Naive B cell (primary cell): ENCODE measurements around the gene IMPA2. TPM values are rescaled to one million over a fixed set of nuclear protein-coding genes. Genes with fewer than 3 reads are reported as not detected.

Source experiments
- ATAC-seq, 2 donors: fragments of 150-1000 bp; cut with Tn5 transposase; 2 replicates each; pipeline ENCODE4 v1.10.0; 2021; ENCODE audit warnings: low read depth in 2 of 2, mild to moderate bottlenecking in 2 of 2, moderate library complexity in 2 of 2
- DNase-seq: peaks from one replicate; pipeline ENCODE4 v3.0.0; 2022
- H3K27ac Mint-ChIP-seq, 6 donors: one replicate each; pipeline ENCODE4 v1.8.0; 2020 to 2022; ENCODE audit warnings: mild to moderate bottlenecking in 6 of 6, mixed read lengths in 6 of 6, moderate library complexity in 5 of 6, inconsistent platforms in 2 of 6
- H3K27me3 Mint-ChIP-seq, 3 donors: one replicate each; pipeline ENCODE4 v1.8.0; 2021 to 2022; ENCODE audit warnings: mixed read lengths in 3 of 3, mild to moderate bottlenecking in 1 of 3
- H3K36me3 Mint-ChIP-seq, 2 donors: one replicate each; pipeline ENCODE4 v1.8.0; 2020 to 2022; ENCODE audit warnings: mixed read lengths in 2 of 2, inconsistent platforms in 1 of 2, mild to moderate bottlenecking in 1 of 2
- H3K4me1 Mint-ChIP-seq, 3 donors: one replicate each; pipeline ENCODE4 v1.8.0; 2020 to 2022; ENCODE audit warnings: mixed read lengths in 3 of 3, inconsistent platforms in 1 of 3, mild to moderate bottlenecking in 1 of 3, moderate library complexity in 1 of 3
- H3K4me3 Mint-ChIP-seq, 8 donors: one replicate each; pipeline ENCODE4 v1.8.0; 2020 to 2022; ENCODE audit warnings: mild to moderate bottlenecking in 8 of 8, mixed read lengths in 8 of 8, moderate library complexity in 8 of 8, inconsistent platforms in 2 of 8
- H3K9me3 Mint-ChIP-seq, 7 donors: one replicate each; pipeline ENCODE4 v1.8.0; 2020 to 2022; ENCODE audit warnings: mixed read lengths in 7 of 7, mild to moderate bottlenecking in 5 of 7, inconsistent platforms in 2 of 7, moderate library complexity in 1 of 7
- polyA plus RNA-seq, 6 donors: library from polyadenylated mRNA; unstranded; fragments of 300-500 nt; fragmentation: Illumina TruSeq; gene quantifications; one replicate each; pipeline ENCODE4 v1.2.3, GENCODE V29; 2021; ENCODE audit warnings: low read depth in 6 of 6

IMPA2 gene
- polyA plus RNA-seq, 6 donors from 2014 or later = 9.9 to 18.6 (median 13.0) TPM

GRCh38 chr18:12021596-12021995 lies 40.3 kb downstream of the IMPA2 start:
- Mint-ChIP-seq H3K36me3 (peaks cover 0 to 7% of the 10 kb centered on the region in 2 donors), H3K9me3 (peaks cover 0 to 2% (median 0%) of the 10 kb centered on the region in 7 donors), H3K27me3 (no peaks in the 10 kb centered on the region), H3K4me1 (peaks cover 5 to 8% (median 7%) of the 10 kb centered on the region in 3 donors), H3K4me3 (no peak overlapping the region), H3K27ac (no peak overlapping the region)
- DNase-seq (no peak), ATAC-seq (no peak)

- peaks cover 0 to 2% (median 0%) of the 10 kb centered on the region in 7 donors for H3K9me3 Mint-ChIP-seq
- H3K27me3 Mint-ChIP-seq = no peaks in the 10 kb centered on the region
- ATAC-seq (no peak), DNase-seq (no peak)
- no peak overlapping the region for H3K27ac Mint-ChIP-seq
- no peaks in the 10 kb centered on the region for H3K36me3 Mint-ChIP-seq
- no peak overlapping the region for H3K4me3 Mint-ChIP-seq
- peaks cover 8 to 12% (median 11%) of the 10 kb centered on the region in 3 donors for H3K4me1 Mint-ChIP-seq
Observed at GRCh38 chr18:12023375-12023774, 42.1 kb downstream of the IMPA2 start.

- no peaks in the 10 kb centered on the region for H3K9me3 Mint-ChIP-seq
- peaks cover 3 to 5% (median 5%) of the 10 kb centered on the region in 3 donors for H3K4me1 Mint-ChIP-seq
Observed at GRCh38 chr18:12026562-12026961, 45.3 kb downstream of the IMPA2 start.

GRCh38 chr18:12027046-12027445 lies 45.7 kb downstream of the IMPA2 start:
- peaks cover 3 to 5% (median 5%) of the 10 kb centered on the region in 3 donors for H3K4me1 Mint-ChIP-seq
- no peak for ATAC-seq
- H3K27me3 Mint-ChIP-seq = no peaks in the 10 kb centered on the region
- no peak for DNase-seq
- H3K27ac Mint-ChIP-seq = no peak overlapping the region
- no peaks in the 10 kb centered on the region for H3K9me3 Mint-ChIP-seq
- peaks cover 0 to 8% of the 10 kb centered on the region in 2 donors for H3K36me3 Mint-ChIP-seq
- H3K4me3 Mint-ChIP-seq = no peak overlapping the region

More at GRCh38 chr18:12026562-12026961, 45.3 kb downstream of the IMPA2 start:
- H3K4me3 Mint-ChIP-seq = no peak overlapping the region
- no peak for DNase-seq
- H3K27me3 Mint-ChIP-seq = no peaks in the 10 kb centered on the region
- peaks cover 0 to 5% of the 10 kb centered on the region in 2 donors for H3K36me3 Mint-ChIP-seq
- H3K27ac Mint-ChIP-seq = no peak overlapping the region
- no peak for ATAC-seq

- DNase-seq = no peak
- Mint-ChIP-seq H3K27ac (no peak overlapping the region), H3K36me3 (peaks cover 0 to 11% of the 10 kb centered on the region in 2 donors), H3K4me1 (peaks cover 3 to 5% (median 5%) of the 10 kb centered on the region in 3 donors), H3K9me3 (no peaks in the 10 kb centered on the region), H3K27me3 (no peaks in the 10 kb centered on the region), H3K4me3 (no peak overlapping the region)
- ATAC-seq = no peak
Observed at GRCh38 chr18:12027480-12027879, 46.2 kb downstream of the IMPA2 start.

- H3K9me3 Mint-ChIP-seq = no peaks in the 10 kb centered on the region
- H3K36me3 Mint-ChIP-seq = peaks cover 0 to 11% of the 10 kb centered on the region in 2 donors
- H3K27ac Mint-ChIP-seq = peak overlapping the region in 1 of 6 donors; percentile 59
- DNase-seq (no peak), ATAC-seq (no peak)
- no peaks in the 10 kb centered on the region for H3K27me3 Mint-ChIP-seq
- H3K4me1 Mint-ChIP-seq = peaks cover 3 to 5% (median 5%) of the 10 kb centered on the region in 3 donors
- no peak overlapping the region for H3K4me3 Mint-ChIP-seq
Observed at GRCh38 chr18:12028040-12028628, 46.8 kb downstream of the IMPA2 start.

- no peaks in the 10 kb centered on the region for H3K9me3 Mint-ChIP-seq
- peaks cover 0 to 11% of the 10 kb centered on the region in 2 donors for H3K36me3 Mint-ChIP-seq
- no peaks in the 10 kb centered on the region for H3K27me3 Mint-ChIP-seq
- DNase-seq (no peak), ATAC-seq (no peak)
- no peak overlapping the region for H3K4me3 Mint-ChIP-seq
- peaks cover 3 to 5% (median 5%) of the 10 kb centered on the region in 3 donors for H3K4me1 Mint-ChIP-seq
- H3K27ac Mint-ChIP-seq = peak overlapping the region in 1 of 6 donors; percentile 59
Observed at GRCh38 chr18:12028674-12029073, 47.4 kb downstream of the IMPA2 start.

GRCh38 chr18:12029786-12030584 lies 48.7 kb downstream of the IMPA2 start:
- no peaks in the 10 kb centered on the region for H3K9me3 Mint-ChIP-seq
- H3K4me1 Mint-ChIP-seq = peaks cover 3 to 12% (median 12%) of the 10 kb centered on the region in 3 donors
- no peaks in the 10 kb centered on the region for H3K27me3 Mint-ChIP-seq
- H3K4me3 Mint-ChIP-seq = no peak overlapping the region
- H3K27ac Mint-ChIP-seq = no peak overlapping the region
- peaks cover 0 to 11% of the 10 kb centered on the region in 2 donors for H3K36me3 Mint-ChIP-seq
- DNase-seq (no peak), ATAC-seq (no peak)

- Mint-ChIP-seq H3K9me3 (no peaks in the 10 kb centered on the region), H3K4me1 (peaks cover 3 to 15% (median 12%) of the 10 kb centered on the region in 3 donors)
Observed at GRCh38 chr18:12030670-12031069, 49.4 kb downstream of the IMPA2 start.

GRCh38 chr18:12031181-12031580 lies 49.9 kb downstream of the IMPA2 start:
- no peak for ATAC-seq
- H3K27me3 Mint-ChIP-seq = no peaks in the 10 kb centered on the region
- no peak for DNase-seq
- H3K36me3 Mint-ChIP-seq = peaks cover 0 to 11% of the 10 kb centered on the region in 2 donors
- peaks cover 3 to 15% (median 12%) of the 10 kb centered on the region in 3 donors for H3K4me1 Mint-ChIP-seq
- H3K4me3 Mint-ChIP-seq = no peak overlapping the region
- no peaks in the 10 kb centered on the region for H3K9me3 Mint-ChIP-seq
- H3K27ac Mint-ChIP-seq = peak overlapping the region in 1 of 6 donors; percentile 74

More at GRCh38 chr18:12030670-12031069, 49.4 kb downstream of the IMPA2 start:
- ATAC-seq = no peak
- Mint-ChIP-seq H3K4me3 (no peak overlapping the region), H3K27me3 (no peaks in the 10 kb centered on the region), H3K27ac (no peak overlapping the region), H3K36me3 (peaks cover 0 to 11% of the 10 kb centered on the region in 2 donors)
- no peak for DNase-seq

GRCh38 chr18:12031846-12032245 lies 50.5 kb downstream of the IMPA2 start:
- H3K36me3 Mint-ChIP-seq = peaks cover 0 to 11% of the 10 kb centered on the region in 2 donors
- DNase-seq (no peak), ATAC-seq (no peak)
- no peaks in the 10 kb centered on the region for H3K9me3 Mint-ChIP-seq
- H3K4me1 Mint-ChIP-seq = peaks cover 3 to 15% (median 12%) of the 10 kb centered on the region in 3 donors
- no peaks in the 10 kb centered on the region for H3K27me3 Mint-ChIP-seq
- H3K4me3 Mint-ChIP-seq = no peak overlapping the region
- H3K27ac Mint-ChIP-seq = no peak overlapping the region

GRCh38 chr18:12032786-12033642 lies 51.7 kb downstream of the IMPA2 start:
- H3K36me3 Mint-ChIP-seq = peaks cover 0 to 11% of the 10 kb centered on the region in 2 donors
- peaks cover 0 to 6% (median 3%) of the 10 kb centered on the region in 3 donors for H3K27me3 Mint-ChIP-seq
- H3K4me3 Mint-ChIP-seq = no peak overlapping the region
- ATAC-seq (no peak), DNase-seq (no peak)
- H3K9me3 Mint-ChIP-seq = no peaks in the 10 kb centered on the region
- H3K4me1 Mint-ChIP-seq = peaks cover 1 to 15% (median 9%) of the 10 kb centered on the region in 3 donors
- no peak overlapping the region for H3K27ac Mint-ChIP-seq

- ATAC-seq = no peak
- Mint-ChIP-seq H3K27me3 (peaks cover 0 to 11% (median 7%) of the 10 kb centered on the region in 3 donors), H3K4me3 (no peak overlapping the region), H3K36me3 (peaks cover 0 to 11% of the 10 kb centered on the region in 2 donors), H3K4me1 (peaks cover 0 to 16% (median 8%) of the 10 kb centered on the region in 3 donors), H3K27ac (no peak overlapping the region), H3K9me3 (no peaks in the 10 kb centered on the region)
- DNase-seq = no peak
Observed at GRCh38 chr18:12033643-12034025, 52.3 kb downstream of the IMPA2 start.
